H1 (cell line): ENCODE results near the gene BAK1. TPM values are rescaled to one million over a fixed set of nuclear protein-coding genes. Genes with fewer than 3 reads are reported as not detected.

Experiments
- CTCF ChIA-PET: fragments of 300-600 bp; sonication (Branson Sonifier 250); formaldehyde crosslinking; loops from one replicate; lab custom pipeline; 2021; ENCODE audit not compliant: partially characterized antibody; lab: Charles Lee
- POLR2A ChIA-PET: fragments of 300-600 bp; sonication (Branson Sonifier 250); formaldehyde crosslinking; loops from one replicate; lab custom pipeline; 2021; ENCODE audit warnings: inconsistent platforms; ENCODE audit not compliant: partially characterized antibody; lab: Charles Lee
- DNase-seq, 2 experiments: peaks; one replicate each; pipeline versions ENCODE4 v3.0.0 to v3.0.0-alpha.2; 2010 to 2022; ENCODE audit warnings: low spot score in 2 of 2, low read depth in 1 of 2, mixed read lengths in 1 of 2
- FAIRE-seq: peaks from 2 replicates; lab custom pipeline; 2011; peaks lifted over from hg19 to GRCh38; lab: Jason Lieb, UNC
- H2AFZ ChIP-seq: 2 replicates; pipeline ENCODE4 v1.8.1; 2012; ENCODE audit warnings: low read length, inconsistent platforms
- H2AK5ac ChIP-seq: 2 replicates; pipeline ENCODE4 v1.6.1; 2013; ENCODE audit warnings: low read depth, low read length
- H2BK120ac ChIP-seq: replicated peaks from 2 replicates; pipeline ENCODE3; 2013; ENCODE audit warnings: low read depth, low read length, inconsistent platforms
- H2BK12ac ChIP-seq: 2 replicates; pipeline ENCODE4 v1.6.1; 2013; ENCODE audit warnings: low read depth, low read length
- H2BK15ac ChIP-seq: 2 replicates; pipeline ENCODE4 v1.6.1; 2013; ENCODE audit warnings: low read length
- H2BK20ac ChIP-seq: 2 replicates; pipeline ENCODE4 v1.6.1; 2013; ENCODE audit warnings: low read length
- H2BK5ac ChIP-seq: 2 replicates; pipeline ENCODE4 v1.6.1; 2013; ENCODE audit warnings: low read depth, low read length
- H3K14ac ChIP-seq: 2 replicates; pipeline ENCODE4 v1.6.1; 2013; ENCODE audit warnings: inconsistent platforms; ENCODE audit not compliant: insufficient read length
- H3K18ac ChIP-seq: 2 replicates; pipeline ENCODE4 v1.6.1; 2013; ENCODE audit warnings: low read length; ENCODE audit errors: extremely low read depth
- H3K23ac ChIP-seq: 2 replicates; pipeline ENCODE4 v1.6.1; 2013; ENCODE audit warnings: inconsistent platforms; ENCODE audit not compliant: insufficient read length
- H3K23me2 ChIP-seq: 2 replicates; pipeline ENCODE4 v1.6.1; 2013; ENCODE audit warnings: low read depth, low read length
- H3K27ac ChIP-seq: 2 replicates; pipeline ENCODE4 v1.6.1; 2011; ENCODE audit warnings: low read depth, low read length, inconsistent platforms
- H3K27me3 ChIP-seq, 4 experiments: replicated peaks in 1 of 4; 1 replicate in 1 of 4; 2 replicates in 3 of 4; pipeline versions ENCODE4 v1.6.1 to v1.8.1; 2011 to 2013; ENCODE audit warnings: low read length in 3 of 4, mild to moderate bottlenecking in 3 of 4, inconsistent platforms in 2 of 4, mixed read lengths in 2 of 4, moderate library complexity in 1 of 4; ENCODE audit not compliant: control insufficient read depth in 3 of 4, insufficient read depth in 3 of 4; ENCODE audit errors: extremely low read depth in 1 of 4
- H3K36me3 ChIP-seq, 4 experiments: 2 replicates each; pipeline versions ENCODE4 v1.6.1 to v1.8.1; 2011 to 2013; ENCODE audit warnings: mild to moderate bottlenecking in 4 of 4, low read length in 3 of 4, moderate library complexity in 2 of 4, control low read depth in 1 of 4, inconsistent platforms in 1 of 4; ENCODE audit not compliant: insufficient read depth in 4 of 4, control insufficient read depth in 2 of 4
- H3K4ac ChIP-seq: replicated peaks from 2 replicates; pipeline ENCODE3; 2013; ENCODE audit warnings: low read length, low read depth, mixed read lengths, inconsistent platforms; ENCODE audit not compliant: insufficient read length
- H3K4me1 ChIP-seq, 4 experiments: replicated peaks in 1 of 4; 1 replicate in 1 of 4; 2 replicates in 3 of 4; pipeline versions ENCODE4 v1.6.1 to v1.8.1; 2011 to 2013; ENCODE audit warnings: low read length in 3 of 4, inconsistent platforms in 2 of 4, mixed read lengths in 1 of 4; ENCODE audit not compliant: insufficient read depth in 4 of 4, control insufficient read depth in 3 of 4
- H3K4me2 ChIP-seq, 2 experiments: 2 replicates each; pipeline versions ENCODE4 v1.6.1 to v1.8.1; 2011 to 2013; ENCODE audit warnings: low read depth in 2 of 2, low read length in 2 of 2, control low read depth in 1 of 2, inconsistent platforms in 1 of 2, mild to moderate bottlenecking in 1 of 2; ENCODE audit not compliant: insufficient read depth in 1 of 2
- H3K4me3 ChIP-seq, 4 experiments: fragments of 200-600, 300-600 bp in 1 of 4; sonication (generic), shearing (Covaris generic), sonication (Bioruptor Twin) in 1 of 4; 2 replicates each; pipeline versions ENCODE4 v1.5.1 to v1.8.1; 2011 to 2016; ENCODE audit warnings: low read length in 4 of 4, low read depth in 3 of 4, control low read depth in 2 of 4, inconsistent platforms in 2 of 4, mild to moderate bottlenecking in 2 of 4, mixed read lengths in 1 of 4, moderate library complexity in 1 of 4; ENCODE audit not compliant: insufficient read depth in 2 of 4; ENCODE audit errors: extremely low read depth in 1 of 4
- H3K56ac ChIP-seq: replicated peaks from 2 replicates; pipeline ENCODE3; 2013; ENCODE audit warnings: low read depth, mild to moderate bottlenecking, mixed read lengths, low read length, inconsistent platforms; ENCODE audit not compliant: insufficient read length
- H3K79me1 ChIP-seq: 2 replicates; pipeline ENCODE4 v1.6.1; 2013; ENCODE audit warnings: low read depth, low read length, control low read depth
- H3K79me2 ChIP-seq, 2 experiments: 2 replicates each; pipeline versions ENCODE4 v1.6.1 to v1.8.1; 2012 to 2013; ENCODE audit warnings: low read length in 2 of 2, mild to moderate bottlenecking in 2 of 2, inconsistent platforms in 1 of 2; ENCODE audit not compliant: insufficient read depth in 2 of 2, control insufficient read depth in 1 of 2
- H3K9ac ChIP-seq, 4 experiments: replicated peaks in 1 of 4; 1 replicate in 1 of 4; 2 replicates in 3 of 4; pipeline versions ENCODE4 v1.6.1 to v1.8.1; 2011 to 2013; ENCODE audit warnings: low read depth in 3 of 4, low read length in 3 of 4, control low read depth in 2 of 4, mild to moderate bottlenecking in 2 of 4, moderate library complexity in 2 of 4, inconsistent platforms in 1 of 4; ENCODE audit errors: extremely low read depth in 1 of 4
- H3K9me3 ChIP-seq, 2 experiments: 2 replicates each; pipeline versions ENCODE4 v1.6.1 to v1.8.1; 2012 to 2013; ENCODE audit warnings: mild to moderate bottlenecking in 2 of 2, moderate library complexity in 2 of 2, control low read depth in 1 of 2, inconsistent platforms in 1 of 2, low read depth in 1 of 2, low read length in 1 of 2, mixed read lengths in 1 of 2; ENCODE audit not compliant: insufficient read depth in 2 of 2
- H4K20me1 ChIP-seq, 2 experiments: replicated peaks in 1 of 2; 2 replicates each; pipeline versions ENCODE3 to v1.8.1; 2011 to 2013; ENCODE audit warnings: inconsistent platforms in 2 of 2, low read length in 2 of 2, mild to moderate bottlenecking in 1 of 2; ENCODE audit not compliant: insufficient read depth in 2 of 2, control insufficient read depth in 1 of 2
- H4K5ac ChIP-seq: 2 replicates; pipeline ENCODE4 v1.6.1; 2013; ENCODE audit warnings: low read length, low read depth, mixed read lengths, inconsistent platforms; ENCODE audit not compliant: insufficient read length
- H4K8ac ChIP-seq: 2 replicates; pipeline ENCODE4 v1.8.0; 2013; ENCODE audit warnings: mild to moderate bottlenecking, moderate library complexity, low read length, inconsistent platforms; ENCODE audit not compliant: insufficient read depth; ENCODE audit errors: extremely low read depth
- H4K91ac ChIP-seq: replicated peaks from 2 replicates; pipeline ENCODE3; 2013; ENCODE audit warnings: low read length, mixed read lengths, inconsistent platforms; ENCODE audit not compliant: insufficient read length
- HDAC6 ChIP-seq: IDR thresholded peaks from one replicate; pipeline ENCODE4 v1.7.1; 2012; ENCODE audit warnings: low read depth, mild to moderate bottlenecking, inconsistent platforms, low read length, moderate library complexity
- KDM4A ChIP-seq: IDR thresholded peaks from one replicate; pipeline ENCODE4 v1.7.1; 2012; ENCODE audit warnings: low read depth, mild to moderate bottlenecking, moderate library complexity, low read length, inconsistent platforms; ENCODE audit not compliant: severe bottlenecking
- MAX ChIP-seq: IDR thresholded peaks from 2 replicates; pipeline ENCODE4 v1.6.1; 2012; ENCODE audit warnings: inconsistent platforms
- RBBP5 ChIP-seq: IDR thresholded peaks from 2 replicates; pipeline ENCODE4 v1.7.1; 2012; ENCODE audit warnings: low read depth, mild to moderate bottlenecking, inconsistent platforms, low read length, moderate library complexity, borderline replicate concordance
- SAP30 ChIP-seq: fragments of 300-600 bp; sonication (generic); IDR thresholded peaks from 2 replicates; pipeline ENCODE4 v1.7.1; 2012; ENCODE audit warnings: low read length, moderate library complexity, mild to moderate bottlenecking, inconsistent platforms; ENCODE audit not compliant: insufficient read depth, insufficient replicate concordance
- TAF1 ChIP-seq: IDR thresholded peaks from 2 replicates; pipeline ENCODE4 v1.6.1; 2011; ENCODE audit warnings: mild to moderate bottlenecking, low read depth, low read length
- WGBS, 2 experiments: shearing (Covaris generic) in 1 of 2; methylation state at CpG; one replicate each; pipeline versions ENCODE4 v1.1.6 to v1.1.7; 2013 to 2015; ENCODE audit warnings: low lambda C conversion rate in 2 of 2, mixed read lengths in 2 of 2, inconsistent platforms in 1 of 2, low coverage in 1 of 2, missing lambda C conversion rate in 1 of 2; ENCODE audit not compliant: insufficient replicate concordance in 2 of 2, insufficient coverage in 1 of 2, insufficient read length in 1 of 2; ENCODE audit errors: extremely low coverage in 1 of 2, missing lambda C conversion rate in 1 of 2; 5-methylcytosine and 5-hydroxymethylcytosine counted together
- polyA plus RNA-seq, 7 experiments: library from polyadenylated mRNA; depleted of rRNA in 3 of 7; stranded (reverse) in 5 of 7; unstranded in 2 of 7; fragments of >200 nt in 5 of 7; fragments of 200-250 nt in 2 of 7; gene quantifications; 1 replicate in 5 of 7; 2 replicates in 1 of 7; 4 replicates in 1 of 7; pipeline versions ENCODE4 v1.2.1 to v1.2.3, GENCODE V29; 2011 to 2013; ENCODE audit warnings: missing spikeins in 2 of 7, mixed read lengths in 2 of 7
- total RNA-seq: library from RNA; stranded (reverse); fragmentation: NEBNext Ultra II Directional; extraction: Animal tissue kit (Norgen Biotek cat#: 25700); gene quantifications from 2 replicates; pipeline ENCODE4 v1.2.1, GENCODE V29; 2021

BAK1 gene
- total and polyA plus RNA-seq, 2 of the 8 experiments (the other 6 are each of a cell fraction or from before 2014, with no cell fraction given): 43.3 to 43.4 TPM

DNA sequence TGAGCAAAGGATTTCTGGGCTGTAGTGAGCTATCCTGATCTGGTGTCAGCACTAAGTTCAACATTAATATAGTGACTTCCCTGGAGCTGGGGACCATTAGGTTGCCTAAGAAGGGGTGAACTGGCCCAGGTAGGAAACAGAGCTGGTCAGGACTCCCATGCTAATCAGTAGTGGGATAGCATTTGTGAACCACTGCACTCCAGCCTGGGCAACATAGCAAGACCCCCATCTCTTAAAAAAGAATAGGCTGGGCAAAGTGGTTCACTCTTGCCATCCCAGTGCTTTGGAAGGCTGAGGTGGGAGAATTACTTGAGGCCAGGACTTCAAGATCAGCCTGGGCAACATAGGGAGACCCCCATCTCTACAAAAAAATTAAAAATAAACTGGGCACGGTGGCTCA, 39.3 kb downstream of the BAK1 start:
- Histone ChIP-seq H2AK5ac (no peak overlapping the region), H3K79me1 (no peaks in the 10 kb centered on the region), H3K23me2 (no peaks in the 10 kb centered on the region), H4K5ac (no peak overlapping the region), H3K4ac (no peak overlapping the region), H3K36me3 (no peaks in the 10 kb centered on the region), H3K79me2 (no peaks in the 10 kb centered on the region), H3K9ac (no peak overlapping the region), H4K20me1 (no peaks in the 10 kb centered on the region), H3K56ac (no peak overlapping the region), H3K4me1 (no peaks in the 10 kb centered on the region), H3K27ac (no peak overlapping the region), H2BK15ac (no peak overlapping the region), H3K23ac (no peak overlapping the region), H4K91ac (no peak overlapping the region), H2BK20ac (no peak overlapping the region), H3K4me2 (no peak overlapping the region), H3K4me3 (no peak overlapping the region), H2BK12ac (no peak overlapping the region), H2BK120ac (no peak overlapping the region), H4K8ac (no peak overlapping the region), H2AFZ (no peak overlapping the region), H3K27me3 (no peaks in the 10 kb centered on the region), H3K18ac (no peak overlapping the region), H3K9me3 (no peaks in the 10 kb centered on the region), H2BK5ac (no peak overlapping the region), H3K14ac (no peak overlapping the region)
- ChIA-PET POLR2A (interaction anchor here (0.9 kb wide), 1 partner anchor 86 kb away, joined by 3 read pairs; the partner anchor contains the start of gene ZBTB9), CTCF (interaction anchor here (1.6 kb wide), 1 partner anchor 29 kb away, joined by 6 read pairs; no protein-coding TSS in a partner anchor)
- FAIRE-seq (no peak), DNase-seq (no peak)
- 100% methylated on average over 1 of the region's 1 CpG; no CpG with 5 or more reads in 1 of the 2 experiments for WGBS, 2 experiments
- TF ChIP-seq HDAC6: no peak
- no peak for TF ChIP-seq MAX
- no peak for TF ChIP-seq TAF1
- TF ChIP-seq KDM4A: no peak
- no peak for TF ChIP-seq SAP30
- no peak for TF ChIP-seq RBBP5
